ENCODE measurements around the gene GOLGA6C.
A peak's percentile ranks its signal among the peaks of the same experiment; 100 is the strongest.
"Not testable (repeated sequence)": the region's sequence is repeated elsewhere in the genome, so short reads cannot be mapped to it uniquely, and the experiment has no call there.

The GOLGA6C gene

GRCh38 chr15:75258620-75259343, 648 bp downstream of the GOLGA6C start:
- not testable (repeated sequence) for DNase-seq (ENCODE audit: low read depth in 3 of 3)

DNA sequence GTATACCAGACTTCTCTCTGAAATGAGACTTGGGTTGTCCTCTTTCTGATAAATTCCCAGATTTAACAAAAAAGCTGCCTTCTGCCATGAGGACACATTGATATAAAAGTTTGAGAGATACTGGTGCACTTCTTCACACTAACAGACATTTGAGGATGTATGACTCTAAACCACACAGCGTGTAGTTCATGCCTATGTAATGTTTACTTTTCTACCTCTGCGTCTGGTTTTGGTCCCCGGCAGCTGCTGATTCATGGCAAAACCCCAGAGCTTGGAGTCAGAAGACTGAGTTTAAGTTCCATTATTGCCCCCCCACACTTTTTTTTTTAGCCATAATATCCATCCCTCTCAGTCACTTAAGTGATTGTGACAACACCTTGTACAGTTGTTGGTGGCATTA, 1.7 kb downstream of the GOLGA6C start:
- DNase-seq (ENCODE audit: low read depth in 3 of 3) = not testable (repeated sequence)

DNA sequence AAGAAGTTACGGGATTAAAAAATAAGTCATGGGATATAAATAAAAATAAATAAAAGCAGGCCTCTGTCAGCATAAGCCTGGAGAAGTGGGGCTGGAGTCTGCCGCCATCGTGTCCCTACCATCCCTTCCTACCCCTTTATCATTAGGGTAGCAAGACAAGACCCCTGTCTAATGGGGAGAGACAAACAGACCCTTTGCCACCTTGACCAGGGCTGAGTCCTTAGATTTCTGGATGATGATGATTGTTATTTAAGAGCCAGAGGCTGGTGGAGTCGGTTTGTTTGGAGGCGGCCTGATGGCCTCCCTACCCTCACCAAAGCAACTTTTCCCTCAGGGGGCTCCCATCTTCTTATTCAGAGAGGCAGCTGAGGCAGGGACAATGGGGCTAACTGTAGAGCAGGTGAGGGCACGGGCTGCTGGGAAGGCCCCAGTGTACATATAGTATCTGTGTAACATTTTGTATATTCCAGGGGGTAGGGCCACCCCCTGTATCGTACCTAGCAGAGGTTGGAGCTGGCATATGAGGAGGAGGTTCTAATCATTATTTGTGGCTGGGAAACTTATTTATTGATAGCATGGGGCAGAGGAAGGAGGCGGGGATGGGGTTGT, 15.7 kb downstream of the GOLGA6C start:
- DNase-seq (ENCODE audit: low read depth in 3 of 3) = not testable (repeated sequence)

- peak; percentile 35 to 64 (median 44) for DNase-seq (ENCODE audit: low read depth in 3 of 3)
These were observed 16.5 kb downstream of the GOLGA6C start for GRCh38 chr15:75274509-75275107.

GRCh38 chr15:75275617-75276016, 17.5 kb downstream of the GOLGA6C start:
- DNase-seq (ENCODE audit: low read depth in 3 of 3) = not testable (repeated sequence)

- not testable (repeated sequence) for DNase-seq (ENCODE audit: low read depth in 3 of 3)
These were observed 20.4 kb downstream of the GOLGA6C start for GRCh38 chr15:75278497-75278896.

DNA sequence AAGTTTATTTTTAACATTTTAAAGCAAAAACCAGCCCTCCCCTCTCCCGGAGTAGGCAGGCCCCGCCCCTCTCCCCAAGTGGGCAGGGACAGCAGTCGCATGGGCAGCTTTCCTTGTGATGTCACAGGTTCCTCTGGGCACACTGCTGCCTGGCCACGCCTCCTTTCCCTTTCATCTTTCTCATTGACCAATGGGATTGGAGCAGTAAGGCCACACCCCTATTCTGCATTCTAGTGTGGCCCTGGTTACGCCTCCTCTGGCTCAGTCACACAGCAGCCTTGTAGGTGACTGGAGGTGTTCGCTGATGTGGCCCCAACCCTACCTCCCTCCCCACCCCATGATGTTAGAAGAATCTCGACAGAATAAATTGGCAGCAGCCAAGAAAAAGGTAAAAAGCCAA, 24.4 kb downstream of the GOLGA6C start, which contains the start of gene GOLGA6D:
Gene GOLGA6D, plus strand, starts transcription at position 264 of the 400 bp plus-strand sequence. Its CDS starts 41 bp downstream, at position 305.
- DNase-seq (ENCODE audit: low read depth in 3 of 3) = not testable (repeated sequence)

DNA sequence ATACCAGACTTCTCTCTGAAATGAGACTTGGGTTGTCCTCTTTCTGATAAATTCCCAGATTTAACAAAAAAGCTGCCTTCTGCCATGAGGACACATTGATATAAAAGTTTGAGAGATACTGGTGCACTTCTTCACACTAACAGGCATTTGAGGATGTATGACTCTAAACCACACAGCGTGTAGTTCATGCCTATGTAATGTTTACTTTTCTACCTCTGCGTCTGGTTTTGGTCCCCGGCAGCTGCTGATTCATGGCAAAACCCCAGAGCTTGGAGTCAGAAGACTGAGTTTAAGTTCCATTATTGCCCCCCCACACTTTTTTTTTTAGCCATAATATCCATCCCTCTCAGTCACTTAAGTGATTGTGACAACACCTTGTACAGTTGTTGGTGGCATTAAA, 26.0 kb downstream of the GOLGA6C start:
- DNase-seq (ENCODE audit: low read depth in 3 of 3) = not testable (repeated sequence)

DNA sequence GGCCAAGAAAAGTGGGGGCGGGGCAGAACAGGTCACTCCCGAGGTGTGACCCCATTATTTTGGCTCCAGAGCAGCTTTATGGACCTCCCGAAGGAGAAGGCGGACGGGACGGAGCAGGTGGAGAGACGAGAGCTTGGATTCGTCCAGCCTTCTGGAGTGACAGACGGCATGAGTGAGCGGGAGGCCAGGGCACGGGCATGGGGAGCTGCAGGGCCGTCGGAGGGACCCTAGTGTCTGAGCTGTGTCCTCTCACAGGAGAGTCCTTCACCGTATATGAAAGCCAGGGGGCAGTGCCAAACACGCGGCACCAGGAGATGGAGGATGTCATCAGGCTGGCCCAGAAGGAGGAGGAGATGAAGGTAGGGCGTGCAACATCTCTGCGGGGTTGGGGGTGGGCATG, 35.5 kb downstream of the GOLGA6C start:
- not testable (repeated sequence) for DNase-seq (ENCODE audit: low read depth in 3 of 3)

- not testable (repeated sequence) for DNase-seq (ENCODE audit: low read depth in 3 of 3)
These were observed 40.6 kb downstream of the GOLGA6C start for GRCh38 chr15:75298541-75299310.

- DNase-seq (ENCODE audit: low read depth in 3 of 3) = peak; percentile 29 to 32 (median 30)
These were observed 41.2 kb downstream of the GOLGA6C start for GRCh38 chr15:75299311-75299688.

GRCh38 chr15:75300026-75300425, 41.9 kb downstream of the GOLGA6C start:
- not testable (repeated sequence) for DNase-seq (ENCODE audit: low read depth in 3 of 3)

DNA sequence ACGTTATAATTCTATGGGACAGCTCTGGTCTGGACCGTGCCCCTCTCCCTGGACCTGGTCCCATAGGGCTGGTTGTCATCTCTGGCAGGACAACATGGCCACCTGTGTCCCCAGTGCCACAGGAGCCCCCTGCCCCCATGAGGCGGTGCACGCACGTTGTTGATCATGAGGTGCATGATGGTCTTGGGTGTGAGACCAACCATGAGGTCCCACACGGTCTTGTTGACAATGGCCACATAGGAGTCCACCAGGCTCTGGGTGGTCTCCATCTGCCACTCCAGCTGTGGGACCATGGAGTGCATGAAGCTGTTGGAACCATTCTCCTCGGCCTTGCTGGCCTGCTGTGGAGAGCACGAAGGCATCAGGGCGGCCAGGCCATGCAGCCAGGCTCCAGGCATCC, 44.2 kb downstream of the GOLGA6C start:
- no peak for DNase-seq (ENCODE audit: low read depth in 3 of 3)

DNA sequence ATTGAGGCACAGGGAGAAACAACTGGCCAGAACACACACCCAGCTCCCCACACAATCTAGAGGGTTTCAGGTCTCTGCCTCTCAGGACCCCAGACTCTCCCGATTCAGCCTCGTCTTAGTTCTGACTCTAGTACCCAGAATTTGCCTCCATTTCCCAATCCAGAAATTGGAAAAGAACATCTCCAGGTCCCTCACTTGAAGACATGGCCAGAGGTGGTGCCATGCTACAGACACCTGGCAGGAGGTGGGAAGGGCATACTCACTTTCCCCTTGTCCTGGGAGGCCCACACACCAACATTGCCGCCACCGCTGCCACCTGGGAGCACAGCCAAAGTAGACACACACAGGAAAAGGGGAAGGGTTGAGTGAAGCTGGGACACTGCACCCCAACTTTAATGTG, 44.6 kb downstream of the GOLGA6C start:
- DNase-seq (ENCODE audit: low read depth in 3 of 3) = not testable (repeated sequence)

- DNase-seq (ENCODE audit: low read depth in 3 of 3) = no peak
These were observed 48.1 kb downstream of the GOLGA6C start for GRCh38 chr15:75306188-75306587.

GRCh38 chr15:75307778-75308390, 49.8 kb downstream of the GOLGA6C start:
- DNase-seq (ENCODE audit: low read depth in 3 of 3) = peak in 1 of 3 donors; percentile 9

GRCh38 chr15:75309711-75310110, 51.6 kb downstream of the GOLGA6C start:
- DNase-seq (ENCODE audit: low read depth in 3 of 3) = no peak

DNA sequence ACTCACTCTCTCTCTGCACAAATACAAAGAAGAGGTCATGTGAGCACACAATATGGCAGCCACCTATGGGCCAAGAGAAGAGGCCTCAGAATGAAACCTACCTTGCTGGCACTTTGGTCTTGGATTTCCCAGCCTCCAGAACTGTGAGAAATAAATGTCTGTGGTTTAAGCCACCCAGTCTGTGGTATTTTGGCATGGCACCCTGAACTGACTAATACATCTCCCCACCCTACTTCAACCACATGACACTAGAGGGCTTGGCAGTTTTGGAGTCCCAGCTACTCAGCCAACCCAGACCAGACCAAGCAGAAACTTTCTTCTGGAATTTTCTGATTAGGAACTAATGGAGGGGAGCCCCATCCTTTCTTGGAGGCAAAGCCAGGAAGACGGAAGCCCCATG, 54.4 kb downstream of the GOLGA6C start:
- not testable (repeated sequence) for DNase-seq (ENCODE audit: low read depth in 3 of 3)

DNA sequence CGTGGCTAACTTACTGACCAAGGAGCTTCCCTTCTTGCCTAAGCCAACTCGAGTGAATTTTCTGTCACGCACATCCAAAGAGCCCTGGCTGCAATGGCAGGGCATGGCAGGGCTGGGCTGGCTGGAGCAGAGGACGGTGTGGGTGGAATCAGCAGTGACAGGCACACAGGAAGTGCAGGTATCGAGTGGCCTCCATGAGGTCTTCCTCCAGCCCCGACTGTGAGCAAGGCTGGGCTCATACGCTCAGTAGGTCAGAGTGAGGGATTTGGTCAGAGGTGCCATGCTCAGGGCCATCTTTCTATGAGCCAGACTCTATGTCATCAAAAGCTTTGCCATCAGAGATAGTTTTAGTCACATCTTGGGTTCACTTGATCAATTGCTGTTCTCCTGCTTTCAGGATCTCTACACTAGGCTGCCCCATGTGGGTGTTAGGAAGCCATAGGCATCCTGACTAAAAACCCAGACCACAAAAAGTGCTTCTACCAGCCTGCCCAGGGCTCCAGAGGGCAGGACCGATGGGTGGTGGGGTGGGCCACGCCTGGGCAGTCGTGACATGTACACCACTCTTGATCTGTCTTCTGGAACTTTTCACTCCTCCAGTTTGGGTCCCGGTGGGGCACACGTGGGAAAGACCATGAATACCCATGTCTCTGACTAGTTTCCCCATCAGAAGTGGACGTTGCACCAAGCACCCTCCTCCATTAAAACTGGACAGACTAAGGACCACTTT, 55.1 kb downstream of the GOLGA6C start:
- DNase-seq (ENCODE audit: low read depth in 3 of 3) = no peak

GRCh38 chr15:75314552-75315290, 56.6 kb downstream of the GOLGA6C start:
- DNase-seq (ENCODE audit: low read depth in 3 of 3) = no peak
